ENCODE measurements around the gene NUB1.
A peak's percentile ranks its signal among the peaks of the same experiment; 100 is the strongest.

NUB1 gene

DNA sequence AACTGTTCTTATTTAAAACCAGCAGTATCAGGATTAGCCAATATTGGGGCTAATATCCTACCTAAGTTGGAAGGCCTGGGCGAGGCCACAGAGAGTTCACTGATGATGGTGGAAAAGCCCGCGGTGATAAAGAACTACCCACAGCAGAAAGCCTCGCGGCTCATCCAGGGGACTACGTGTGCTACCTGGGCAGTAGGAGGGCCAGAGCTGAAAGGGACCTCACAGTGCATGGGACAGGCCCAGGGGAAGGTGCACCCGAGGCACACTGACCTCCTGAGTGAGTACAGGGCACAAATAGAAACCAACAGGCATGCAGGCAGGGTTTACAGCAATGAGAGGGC is 66.9 kb downstream of the NUB1 start:
- H3K4me3 ChIP-seq, result no peak overlapping the region
- H3K27ac ChIP-seq, result no peak overlapping the region
- H3K9me3 ChIP-seq, result no peaks in the 10 kb centered on the region
- TF ChIP-seq, protein P1, sequence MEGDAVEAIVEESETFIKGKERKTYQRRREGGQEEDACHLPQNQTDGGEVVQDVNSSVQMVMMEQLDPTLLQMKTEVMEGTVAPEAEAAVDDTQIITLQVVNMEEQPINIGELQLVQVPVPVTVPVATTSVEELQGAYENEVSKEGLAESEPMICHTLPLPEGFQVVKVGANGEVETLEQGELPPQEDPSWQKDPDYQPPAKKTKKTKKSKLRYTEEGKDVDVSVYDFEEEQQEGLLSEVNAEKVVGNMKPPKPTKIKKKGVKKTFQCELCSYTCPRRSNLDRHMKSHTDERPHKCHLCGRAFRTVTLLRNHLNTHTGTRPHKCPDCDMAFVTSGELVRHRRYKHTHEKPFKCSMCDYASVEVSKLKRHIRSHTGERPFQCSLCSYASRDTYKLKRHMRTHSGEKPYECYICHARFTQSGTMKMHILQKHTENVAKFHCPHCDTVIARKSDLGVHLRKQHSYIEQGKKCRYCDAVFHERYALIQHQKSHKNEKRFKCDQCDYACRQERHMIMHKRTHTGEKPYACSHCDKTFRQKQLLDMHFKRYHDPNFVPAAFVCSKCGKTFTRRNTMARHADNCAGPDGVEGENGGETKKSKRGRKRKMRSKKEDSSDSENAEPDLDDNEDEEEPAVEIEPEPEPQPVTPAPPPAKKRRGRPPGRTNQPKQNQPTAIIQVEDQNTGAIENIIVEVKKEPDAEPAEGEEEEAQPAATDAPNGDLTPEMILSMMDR (IDR thresholded peaks at IDR 0.05), result no peak
- H3K27me3 ChIP-seq, result peaks cover 4 to 56% of the 10 kb centered on the region in 2 donors
- H3K4me1 ChIP-seq, result peaks cover 0 to 41% (median 31%) of the 10 kb centered on the region in 4 donors
- DNase-seq, result no peak
- no peaks in the 10 kb centered on the region for H3K36me3 ChIP-seq
- intact Hi-C loops (cut with DNase I; ENCODE audit: low total_unique reads), result no loop called here

DNA sequence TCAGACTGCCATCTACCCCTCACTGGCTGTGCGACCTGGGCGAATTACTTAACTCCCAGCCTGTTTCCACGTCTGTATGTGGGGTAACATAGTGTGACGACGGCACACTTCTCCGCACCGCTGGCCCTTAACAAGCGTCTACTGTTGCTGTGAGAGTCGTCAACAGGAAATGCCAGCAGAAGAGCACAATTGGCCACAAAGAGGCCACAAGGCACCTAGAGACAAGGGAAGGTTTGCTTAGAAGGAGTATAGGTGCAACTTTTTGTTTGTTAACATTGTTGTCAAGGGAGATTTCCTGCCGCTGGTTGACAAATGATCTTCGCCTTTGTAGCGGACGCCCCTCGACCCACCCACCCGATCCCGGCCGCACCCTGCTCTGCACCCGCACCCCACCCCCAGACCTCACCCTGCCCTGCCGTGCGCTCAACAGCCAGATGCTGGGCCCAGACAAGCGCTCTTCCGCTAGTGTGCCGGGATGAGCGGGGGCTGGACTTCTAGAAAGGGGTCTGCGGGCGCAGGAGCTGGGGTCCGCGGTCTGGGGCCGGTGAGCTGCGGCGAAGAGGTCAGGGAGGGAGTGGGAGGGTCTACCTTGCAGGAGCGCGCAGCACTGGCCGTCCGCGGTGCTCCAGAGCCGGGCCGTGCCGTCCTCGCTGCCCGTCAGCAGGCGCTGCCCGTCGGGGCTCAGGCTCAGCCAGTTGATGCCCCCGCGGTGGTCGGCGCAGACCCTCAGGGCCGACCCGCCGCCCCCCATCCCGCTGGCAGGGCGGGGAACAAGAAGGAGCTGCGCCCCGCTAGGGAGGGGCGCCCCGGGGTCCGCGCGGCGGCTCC is 67.4 kb downstream of the NUB1 start:
- H3K27me3 ChIP-seq, result peaks cover 4 to 56% of the 10 kb centered on the region in 2 donors
- no peak overlapping the region for H3K27ac ChIP-seq
- H3K4me1 ChIP-seq, result peaks cover 0 to 35% (median 25%) of the 10 kb centered on the region in 4 donors
- H3K36me3 ChIP-seq, result no peaks in the 10 kb centered on the region
- TF ChIP-seq, protein P1 (IDR thresholded peaks at IDR 0.05), result no peak
- peak overlapping the region; percentile 5 to 46 for H3K4me3 ChIP-seq
- no peaks in the 10 kb centered on the region for H3K9me3 ChIP-seq
- intact Hi-C loops (cut with DNase I; ENCODE audit: low total_unique reads), result no loop called here
- no peak for DNase-seq

DNA sequence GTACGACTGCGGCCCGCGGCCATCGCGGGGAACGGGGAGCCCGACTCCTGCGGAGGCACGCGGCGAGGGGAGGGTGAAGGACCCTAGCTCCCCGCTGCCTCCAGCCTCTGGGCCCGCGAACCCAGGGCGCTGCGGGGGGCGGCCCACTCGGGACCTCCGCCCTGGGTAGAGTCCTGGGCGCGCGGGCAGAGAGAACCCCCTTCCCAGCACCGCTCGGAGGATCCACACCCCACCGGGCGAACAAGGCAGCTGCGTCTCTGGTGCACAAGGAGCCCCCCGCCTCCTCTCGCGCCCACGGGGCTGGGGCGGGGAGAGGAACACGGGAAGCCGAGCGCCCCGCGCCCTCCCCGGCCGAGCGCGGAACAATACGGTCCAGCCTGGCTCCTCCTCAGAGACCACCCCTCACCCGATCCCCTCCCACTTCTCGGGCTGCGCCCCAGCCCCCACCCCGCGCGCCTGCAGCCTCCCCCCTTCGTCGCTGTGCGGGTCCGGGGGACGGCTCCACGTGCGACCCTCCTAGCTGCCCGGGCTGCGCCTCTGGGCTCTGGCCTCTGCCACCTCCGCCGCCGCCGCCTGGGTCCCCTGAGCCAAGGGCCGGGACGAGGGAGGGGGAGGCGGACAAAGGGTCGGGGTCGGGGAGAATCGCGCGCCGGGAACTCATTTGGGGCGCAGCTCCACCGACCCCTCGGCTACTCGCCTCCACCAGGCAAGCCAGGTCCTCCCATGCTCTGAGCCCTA is 68.2 kb downstream of the NUB1 start, which contains the start of gene WDR86:
Gene WDR86 (minus strand): TSS at position 372 of the 738 bp plus-strand sequence. CDS start 449 bp downstream, outside the sequence.
- intact Hi-C loops (cut with DNase I; ENCODE audit: low total_unique reads), result loop anchor here (5.0 kb wide), 1 partner anchor 38 kb away; no protein-coding TSS in a partner anchor
- Histone ChIP-seq H3K27me3 (peaks cover 4 to 56% of the 10 kb centered on the region in 2 donors), H3K27ac (no peak within 1 kb of the TSS), H3K4me3 (peak within 1 kb of the TSS; percentile 35 to 46), H3K9me3 (no peaks in the 10 kb centered on the region), H3K36me3 (no peaks in the 10 kb centered on the region), H3K4me1 (peaks cover 0 to 28% (median 19%) of the 10 kb centered on the region in 4 donors)
- DNase-seq, result no peak
- TF ChIP-seq, protein P1 (IDR thresholded peaks at IDR 0.05), result no peak

DNA sequence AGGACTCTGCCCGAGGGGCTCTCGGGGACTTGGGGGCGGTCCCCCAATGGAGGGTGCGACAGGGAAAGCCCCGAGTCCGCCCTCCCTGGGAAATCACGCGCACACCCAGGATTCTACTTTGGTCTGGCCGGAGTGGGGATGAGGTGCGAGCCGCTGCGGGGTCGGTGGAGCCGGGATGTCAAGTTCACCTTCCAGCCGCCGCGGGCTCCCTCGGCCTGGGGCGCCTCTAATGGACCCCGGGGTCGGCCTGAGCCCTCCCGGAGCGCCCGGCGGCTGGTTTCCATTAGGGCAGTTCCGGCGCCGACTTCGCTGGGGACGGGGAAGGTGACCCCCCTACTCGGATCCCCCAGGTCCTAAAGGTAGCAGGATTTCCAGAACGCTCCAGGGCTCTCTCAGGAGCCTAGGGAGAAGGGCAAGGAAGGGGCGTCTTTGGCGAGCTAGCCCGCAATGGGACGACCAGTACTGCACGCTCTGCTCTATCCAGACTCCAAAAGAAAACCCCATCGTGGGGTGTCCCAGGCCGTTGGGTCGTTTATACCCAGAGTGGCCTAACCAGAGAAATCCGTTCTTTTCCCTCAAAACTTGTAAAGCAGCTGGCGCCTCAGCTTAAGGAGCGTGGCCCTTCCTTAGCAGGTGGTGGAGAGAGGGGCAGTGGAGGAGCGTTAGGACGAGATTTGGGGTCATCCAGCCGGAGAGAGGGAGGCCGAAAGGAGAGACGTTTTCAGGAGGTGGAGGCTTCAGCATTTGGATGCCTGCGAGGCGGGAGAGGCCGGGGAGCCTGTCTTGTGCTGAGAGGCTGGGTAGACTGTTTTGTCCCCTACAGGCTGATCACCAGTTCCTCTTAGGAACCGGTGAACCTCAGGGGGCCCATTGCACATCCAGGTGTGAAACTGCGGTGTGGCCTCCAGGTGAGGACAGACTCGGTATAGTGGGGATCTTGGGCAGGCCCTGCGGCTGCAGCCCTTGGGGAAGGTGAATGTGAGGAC is 69.1 kb downstream of the NUB1 start:
- Histone ChIP-seq H3K27me3 (peaks cover 4 to 56% of the 10 kb centered on the region in 2 donors), H3K9me3 (no peaks in the 10 kb centered on the region), H3K27ac (no peak overlapping the region), H3K4me3 (peak overlapping the region; percentile 35 to 46), H3K36me3 (no peaks in the 10 kb centered on the region), H3K4me1 (peaks cover 0 to 24% (median 19%) of the 10 kb centered on the region in 4 donors)
- intact Hi-C loops (cut with DNase I; ENCODE audit: low total_unique reads), result loop anchor here (5.0 kb wide), 1 partner anchor 38 kb away; no protein-coding TSS in a partner anchor
- DNase-seq, result no peak
- TF ChIP-seq, protein P1 (IDR thresholded peaks at IDR 0.05), result no peak

DNA sequence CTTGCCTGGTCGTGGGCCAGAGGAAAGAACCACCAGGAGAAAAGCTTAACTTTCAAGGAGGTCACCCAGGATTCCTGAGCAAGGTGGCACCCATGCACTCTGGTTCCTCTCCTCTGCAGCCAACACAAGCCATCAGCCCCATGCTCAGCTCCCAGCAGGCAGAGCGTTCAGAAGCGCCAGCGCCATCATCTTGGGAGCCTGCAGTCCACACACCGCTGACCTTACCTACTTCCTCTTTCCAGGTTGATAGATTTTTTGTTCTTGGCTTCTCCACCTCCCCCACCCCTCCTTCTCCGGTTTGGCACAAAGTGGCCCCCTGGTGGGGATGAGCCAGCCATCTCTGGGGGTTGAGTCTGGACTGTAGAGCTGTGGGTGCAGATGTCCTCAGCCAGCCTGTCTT is 69.9 kb downstream of the NUB1 start:
- no peak for DNase-seq
- Histone ChIP-seq H3K9me3 (no peaks in the 10 kb centered on the region), H3K4me3 (no peak overlapping the region), H3K27ac (no peak overlapping the region), H3K27me3 (peaks cover 4 to 56% of the 10 kb centered on the region in 2 donors), H3K36me3 (no peaks in the 10 kb centered on the region), H3K4me1 (peaks cover 0 to 24% (median 19%) of the 10 kb centered on the region in 4 donors)
- intact Hi-C loops (cut with DNase I; ENCODE audit: low total_unique reads), result loop anchor here (5.0 kb wide), 1 partner anchor 39 kb away; no protein-coding TSS in a partner anchor
- TF ChIP-seq, protein P1 (IDR thresholded peaks at IDR 0.05), result no peak

All from tibial artery (tissue), 4 donors.